Measurements from ENCODE around the gene TMEM139.

TMEM139 gene

GRCh38 chr7:143247372-143247771 is 37.4 kb upstream of the TMEM139 start:
- Histone ChIP-seq H2BK12ac (ENCODE audit: low read length) (no peak overlapping the region), H2AFZ (ENCODE audit: insufficient read depth, low read length, poor library complexity) (no peak overlapping the region), H3K27me3 (ENCODE audit: insufficient read depth, low read length) (no peaks in the 10 kb centered on the region), H3K79me1 (ENCODE audit: low read length) (peaks cover 9% of the 10 kb centered on the region), H2BK5ac (ENCODE audit: low read depth, low read length, poor library complexity) (no peak overlapping the region), H4K12ac (ENCODE audit: low read depth, low read length) (no peak overlapping the region), H3K9ac (ENCODE audit: low read length) (no peak overlapping the region), H3K4me3 (ENCODE audit: low read depth, low read length) (no peak overlapping the region), H3K27ac (ENCODE audit: low read depth, low read length) (no peak overlapping the region), H3K18ac (ENCODE audit: low read length) (no peak overlapping the region), H3K36me3 (ENCODE audit: control insufficient read depth in 1 of 2, insufficient read depth in 2 of 2, low read length in 2 of 2) (no peaks in the 10 kb centered on the region), H3K4me2 (ENCODE audit: low read length) (no peak overlapping the region), H2AK5ac (ENCODE audit: low read length) (no peak overlapping the region), H3K23ac (ENCODE audit: low read length) (no peak overlapping the region), H4K8ac (ENCODE audit: low read depth, low read length) (no peak overlapping the region), H4K91ac (ENCODE audit: low read depth, low read length) (no peak overlapping the region), H3K79me2 (ENCODE audit: control insufficient read depth, insufficient read depth, low read length, poor library complexity) (no peaks in the 10 kb centered on the region), H3K9me3 (ENCODE audit: insufficient read depth, low read depth, low read length) (no peaks in the 10 kb centered on the region), H3K4ac (ENCODE audit: low read depth, low read length) (no peak overlapping the region), H3K4me1 (ENCODE audit: control insufficient read depth in 1 of 2, insufficient read depth in 2 of 2, low read length in 2 of 2) (peaks cover 4 to 8% of the 10 kb centered on the region in 2 experiments), H2BK120ac (ENCODE audit: insufficient read depth, low read length, poor library complexity) (no peak overlapping the region), H3K14ac (ENCODE audit: low read length) (no peak overlapping the region)
- no peak for DNase-seq
- no CpG with 5 or more reads among the region's 1 CpG for WGBS (ENCODE audit: extremely low coverage, insufficient coverage, insufficient read length)

DNA sequence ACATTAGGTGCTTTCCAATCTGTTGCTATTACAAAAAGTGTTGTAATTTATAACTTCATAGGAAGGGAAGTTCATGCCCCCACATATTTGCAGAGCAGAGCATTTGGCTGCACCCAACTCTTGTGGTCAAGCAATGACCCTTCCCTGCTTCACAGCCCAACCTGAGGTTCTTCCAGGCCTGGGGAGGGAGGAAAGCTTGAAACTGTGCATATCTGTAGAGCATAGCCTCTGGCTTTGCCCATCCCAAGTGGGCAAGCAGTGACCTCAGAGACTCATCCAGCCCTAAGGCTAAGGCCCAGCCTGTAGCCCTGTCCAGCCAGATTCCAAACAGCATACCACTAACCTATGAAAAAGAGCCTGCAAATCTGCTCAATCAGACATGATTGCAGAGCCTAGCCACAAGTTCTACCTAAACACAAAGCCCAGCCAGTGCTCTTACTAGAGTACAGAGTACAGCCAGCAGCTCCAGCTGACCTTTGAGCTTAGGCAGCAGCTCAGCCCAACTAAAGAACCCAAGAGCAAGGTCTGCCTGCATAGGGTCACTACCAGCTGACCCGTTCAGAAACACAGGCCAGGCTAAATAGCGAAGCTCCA is 35.9 kb upstream of the TMEM139 start:
- Histone ChIP-seq H4K12ac (ENCODE audit: low read depth, low read length) (no peak overlapping the region), H3K27ac (ENCODE audit: low read depth, low read length) (peak overlapping the region; percentile 78), H2AFZ (ENCODE audit: insufficient read depth, low read length, poor library complexity) (no peak overlapping the region), H3K4me1 (ENCODE audit: control insufficient read depth in 1 of 2, insufficient read depth in 2 of 2, low read length in 2 of 2) (peaks cover 2 to 6% of the 10 kb centered on the region in 2 experiments), H3K18ac (ENCODE audit: low read length) (no peak overlapping the region), H2BK120ac (ENCODE audit: insufficient read depth, low read length, poor library complexity) (no peak overlapping the region), H3K4me3 (ENCODE audit: low read depth, low read length) (no peak overlapping the region), H3K14ac (ENCODE audit: low read length) (no peak overlapping the region), H4K91ac (ENCODE audit: low read depth, low read length) (no peak overlapping the region), H2BK12ac (ENCODE audit: low read length) (no peak overlapping the region), H3K9me3 (ENCODE audit: insufficient read depth, low read depth, low read length) (peaks cover 2% of the 10 kb centered on the region), H2BK5ac (ENCODE audit: low read depth, low read length, poor library complexity) (no peak overlapping the region), H3K36me3 (ENCODE audit: control insufficient read depth in 1 of 2, insufficient read depth in 2 of 2, low read length in 2 of 2) (no peaks in the 10 kb centered on the region), H3K27me3 (ENCODE audit: insufficient read depth, low read length) (no peaks in the 10 kb centered on the region), H2AK5ac (ENCODE audit: low read length) (no peak overlapping the region), H4K8ac (ENCODE audit: low read depth, low read length) (no peak overlapping the region), H3K9ac (ENCODE audit: low read length) (no peak overlapping the region), H3K4ac (ENCODE audit: low read depth, low read length) (no peak overlapping the region), H3K79me1 (ENCODE audit: low read length) (peaks cover 6% of the 10 kb centered on the region), H3K23ac (ENCODE audit: low read length) (no peak overlapping the region), H3K79me2 (ENCODE audit: control insufficient read depth, insufficient read depth, low read length, poor library complexity) (no peaks in the 10 kb centered on the region), H3K4me2 (ENCODE audit: low read length) (peak overlapping the region; percentile 30)
- WGBS (ENCODE audit: extremely low coverage, insufficient coverage, insufficient read length) = no CpG with 5 or more reads among the region's 2 CpGs
- peak; percentile 98 to 99 for DNase-seq

DNA sequence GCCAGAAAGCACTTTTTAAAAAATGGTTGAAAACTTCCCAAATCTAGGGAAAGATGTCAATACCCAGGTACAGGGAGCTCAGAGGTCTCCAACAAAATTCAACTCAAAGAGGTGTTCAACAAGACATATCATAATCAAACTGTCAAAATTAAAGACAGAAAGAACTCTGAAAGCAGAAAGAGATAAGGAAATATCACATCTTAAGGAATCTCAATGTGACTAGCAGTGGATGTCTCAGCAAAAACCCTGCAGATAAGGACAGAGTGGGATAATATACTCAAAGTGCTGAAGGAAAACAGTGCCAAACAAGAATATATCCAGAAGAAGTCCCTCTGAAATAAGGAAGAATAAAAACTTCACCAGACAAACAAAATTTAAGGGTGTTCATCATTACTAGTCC is 34.6 kb upstream of the TMEM139 start:
- H3K79me1 ChIP-seq (ENCODE audit: low read length) = peaks cover 6% of the 10 kb centered on the region
- no peak for DNase-seq
- no peak overlapping the region for H2AK5ac ChIP-seq (ENCODE audit: low read length)
- no peak overlapping the region for H3K9ac ChIP-seq (ENCODE audit: low read length)
- no peak overlapping the region for H3K14ac ChIP-seq (ENCODE audit: low read length)
- H3K27ac ChIP-seq (ENCODE audit: low read depth, low read length) = peak overlapping the region; percentile 61
- H2AFZ ChIP-seq (ENCODE audit: insufficient read depth, low read length, poor library complexity) = no peak overlapping the region
- no peak overlapping the region for H3K18ac ChIP-seq (ENCODE audit: low read length)
- H2BK5ac ChIP-seq (ENCODE audit: low read depth, low read length, poor library complexity) = no peak overlapping the region
- no peak overlapping the region for H3K4me2 ChIP-seq (ENCODE audit: low read length)
- H3K23ac ChIP-seq (ENCODE audit: low read length) = no peak overlapping the region
- H3K27me3 ChIP-seq (ENCODE audit: insufficient read depth, low read length) = no peaks in the 10 kb centered on the region
- H3K4ac ChIP-seq (ENCODE audit: low read depth, low read length) = no peak overlapping the region
- no peak overlapping the region for H4K91ac ChIP-seq (ENCODE audit: low read depth, low read length)
- H3K4me1 ChIP-seq (ENCODE audit: control insufficient read depth in 1 of 2, insufficient read depth in 2 of 2, low read length in 2 of 2) = peaks cover 2 to 6% of the 10 kb centered on the region in 2 experiments
- no peak overlapping the region for H3K4me3 ChIP-seq (ENCODE audit: low read depth, low read length)
- peaks cover 2% of the 10 kb centered on the region for H3K9me3 ChIP-seq (ENCODE audit: insufficient read depth, low read depth, low read length)
- no peak overlapping the region for H4K12ac ChIP-seq (ENCODE audit: low read depth, low read length)
- H2BK12ac ChIP-seq (ENCODE audit: low read length) = peak overlapping the region; percentile 95
- no peaks in the 10 kb centered on the region for H3K79me2 ChIP-seq (ENCODE audit: control insufficient read depth, insufficient read depth, low read length, poor library complexity)
- H3K36me3 ChIP-seq (ENCODE audit: control insufficient read depth in 1 of 2, insufficient read depth in 2 of 2, low read length in 2 of 2) = no peaks in the 10 kb centered on the region
- H2BK120ac ChIP-seq (ENCODE audit: insufficient read depth, low read length, poor library complexity) = no peak overlapping the region
- H4K8ac ChIP-seq (ENCODE audit: low read depth, low read length) = no peak overlapping the region

DNA sequence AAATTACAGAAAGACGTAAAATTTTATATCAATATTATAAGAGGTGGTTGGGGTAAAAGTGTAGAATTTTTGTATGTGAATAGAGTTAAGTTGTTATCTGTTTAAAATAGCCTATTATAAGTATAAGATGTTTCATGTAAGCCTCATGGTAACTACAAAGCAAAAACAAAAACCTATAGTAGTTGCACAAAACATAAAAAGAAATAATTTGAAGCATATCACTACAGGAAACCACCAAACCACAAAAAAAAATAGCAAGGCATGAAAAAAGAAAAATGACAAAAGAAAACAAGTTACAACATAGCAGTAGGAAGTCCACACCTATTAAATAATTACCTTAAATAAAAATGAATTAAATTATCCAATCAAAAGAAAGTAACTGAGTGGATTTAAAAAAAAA is 33.9 kb upstream of the TMEM139 start:
- Histone ChIP-seq H3K18ac (ENCODE audit: low read length) (no peak overlapping the region), H2AFZ (ENCODE audit: insufficient read depth, low read length, poor library complexity) (no peak overlapping the region), H3K4me1 (ENCODE audit: control insufficient read depth in 1 of 2, insufficient read depth in 2 of 2, low read length in 2 of 2) (peaks cover 2 to 6% of the 10 kb centered on the region in 2 experiments), H2BK12ac (ENCODE audit: low read length) (no peak overlapping the region), H4K8ac (ENCODE audit: low read depth, low read length) (no peak overlapping the region), H3K4me2 (ENCODE audit: low read length) (no peak overlapping the region), H3K23ac (ENCODE audit: low read length) (no peak overlapping the region), H3K79me1 (ENCODE audit: low read length) (peaks cover 4% of the 10 kb centered on the region), H2BK120ac (ENCODE audit: insufficient read depth, low read length, poor library complexity) (no peak overlapping the region), H2BK5ac (ENCODE audit: low read depth, low read length, poor library complexity) (no peak overlapping the region), H2AK5ac (ENCODE audit: low read length) (no peak overlapping the region), H3K14ac (ENCODE audit: low read length) (no peak overlapping the region), H3K4me3 (ENCODE audit: low read depth, low read length) (no peak overlapping the region), H3K27ac (ENCODE audit: low read depth, low read length) (no peak overlapping the region), H3K9ac (ENCODE audit: low read length) (no peak overlapping the region), H3K4ac (ENCODE audit: low read depth, low read length) (no peak overlapping the region), H3K36me3 (ENCODE audit: control insufficient read depth in 1 of 2, insufficient read depth in 2 of 2, low read length in 2 of 2) (no peaks in the 10 kb centered on the region), H4K91ac (ENCODE audit: low read depth, low read length) (no peak overlapping the region), H3K79me2 (ENCODE audit: control insufficient read depth, insufficient read depth, low read length, poor library complexity) (no peaks in the 10 kb centered on the region), H4K12ac (ENCODE audit: low read depth, low read length) (no peak overlapping the region), H3K9me3 (ENCODE audit: insufficient read depth, low read depth, low read length) (peaks cover 2% of the 10 kb centered on the region), H3K27me3 (ENCODE audit: insufficient read depth, low read length) (no peaks in the 10 kb centered on the region)
- WGBS (ENCODE audit: extremely low coverage, insufficient coverage, insufficient read length) = 83% methylated on average over 1 of the region's 1 CpG
- no peak for DNase-seq
